H1 (cell line): Measurements from ENCODE around the gene KLHL29. TPM values are rescaled to one million over a fixed set of nuclear protein-coding genes. Genes with fewer than 3 reads are reported as not detected.

Experiments used
- BACH1 ChIP-seq: IDR thresholded peaks from 2 replicates; pipeline ENCODE4 v1.6.1; 2012; ENCODE audit warnings: low read length, improper control_type of control experiment
- CBX5 ChIP-seq: fragments of 300-800, 300-1000 bp; sonication (generic); IDR thresholded peaks from 2 replicates; pipeline ENCODE4 v1.7.1; 2016; ENCODE audit warnings: antibody characterized with exemption, low read length, low read depth
- CHD7 ChIP-seq: fragments of 300-600 bp; sonication (generic); IDR thresholded peaks from 2 replicates; pipeline ENCODE4 v1.7.1; 2012; ENCODE audit warnings: low read length, moderate library complexity, mild to moderate bottlenecking, inconsistent platforms; ENCODE audit not compliant: insufficient replicate concordance
- CTCF ChIP-seq, 3 experiments: IDR thresholded peaks; 1 replicate in 2 of 3; 2 replicates in 1 of 3; pipeline versions ENCODE4 v1.5.1 to v1.6.1; 2011; ENCODE audit warnings: low read length in 3 of 3, mild to moderate bottlenecking in 3 of 3, inconsistent platforms in 2 of 3, low read depth in 1 of 3, moderate library complexity in 1 of 3; ENCODE audit not compliant: insufficient read depth in 1 of 3; ENCODE audit errors: control extremely low read depth in 1 of 3
- SIX5 ChIP-seq: IDR thresholded peaks from 2 replicates; pipeline ENCODE4 v1.6.1; 2011; ENCODE audit warnings: mild to moderate bottlenecking, low read depth, low read length
- polyA plus RNA-seq, 7 experiments: library from polyadenylated mRNA; depleted of rRNA in 3 of 7; stranded (reverse) in 5 of 7; unstranded in 2 of 7; fragments of >200 nt in 5 of 7; fragments of 200-250 nt in 2 of 7; gene quantifications; 1 replicate in 5 of 7; 2 replicates in 1 of 7; 4 replicates in 1 of 7; pipeline versions ENCODE4 v1.2.1 to v1.2.3, GENCODE V29; 2011 to 2013; ENCODE audit warnings: missing spikeins in 2 of 7, mixed read lengths in 2 of 7
- total RNA-seq: library from RNA; stranded (reverse); fragmentation: NEBNext Ultra II Directional; extraction: Animal tissue kit (Norgen Biotek cat#: 25700); gene quantifications from 2 replicates; pipeline ENCODE4 v1.2.1, GENCODE V29; 2021

KLHL29 gene
- total and polyA plus RNA-seq, 2 of the 8 experiments (the other 6 are each of a cell fraction or from before 2014, with no cell fraction given) = 1.1 to 4.7 TPM

GRCh38 chr2:23588508-23589201 lies 203.7 kb downstream of the KLHL29 start (continued):
- no peak for TF ChIP-seq CHD7
- no peak for TF ChIP-seq SIX5
- TF ChIP-seq BACH1 = no peak
- no peak for TF ChIP-seq CTCF (IDR thresholded peaks at IDR 0.05; ENCODE audit: control extremely low read depth in 1 of 3, insufficient read depth in 1 of 3, low read depth in 1 of 3, low read length in 3 of 3)
- TF ChIP-seq CBX5 = no peak
